Stimulated activated CD8-positive, alpha-beta memory T cell treated with anti-CD3 and anti-CD28 coated beads, Interleukin-15, amount 100 ng/mL, for 24 hours (primary cell): ENCODE data around the gene DKKL1.

Experiments
- DNase-seq: peaks from one replicate; pipeline ENCODE4 v3.0.0-alpha.2; 2020; ENCODE audit warnings: low read depth

Gene DKKL1

GRCh38 chr19:49338023-49338677 is 25.5 kb upstream of the DKKL1 start:
- no peak for DNase-seq

- no peak for DNase-seq
Measured at GRCh38 chr19:49338691-49339300, 24.9 kb upstream of the DKKL1 start.

- DNase-seq, result no peak
Measured at GRCh38 chr19:49339301-49340068, 24.2 kb upstream of the DKKL1 start.

GRCh38 chr19:49340069-49340864 is 23.4 kb upstream of the DKKL1 start:
- no peak for DNase-seq

GRCh38 chr19:49340865-49341718 is 22.6 kb upstream of the DKKL1 start:
- no peak for DNase-seq

GRCh38 chr19:49342291-49342721 is 21.4 kb upstream of the DKKL1 start:
- DNase-seq, result no peak

GRCh38 chr19:49343123-49343522 is 20.6 kb upstream of the DKKL1 start:
- DNase-seq, result no peak

- DNase-seq, result no peak
Measured at GRCh38 chr19:49344505-49345423, 18.9 kb upstream of the DKKL1 start.

GRCh38 chr19:49347191-49347590 is 16.5 kb upstream of the DKKL1 start:
- no peak for DNase-seq

- no peak for DNase-seq
Measured at GRCh38 chr19:49347835-49348234, 15.8 kb upstream of the DKKL1 start.

GRCh38 chr19:49348305-49349189 is 15.1 kb upstream of the DKKL1 start:
- no peak for DNase-seq

GRCh38 chr19:49349567-49349966 is 14.1 kb upstream of the DKKL1 start:
- DNase-seq, result no peak

- no peak for DNase-seq
Measured at GRCh38 chr19:49355909-49356353, 7.7 kb upstream of the DKKL1 start.

GRCh38 chr19:49356382-49356781 is 7.3 kb upstream of the DKKL1 start:
- DNase-seq, result no peak

GRCh38 chr19:49357186-49357585 is 6.5 kb upstream of the DKKL1 start:
- DNase-seq, result no peak

- no peak for DNase-seq
Measured at GRCh38 chr19:49359851-49360820, 3.5 kb upstream of the DKKL1 start.

GRCh38 chr19:49361438-49362047 is 2.1 kb upstream of the DKKL1 start:
- DNase-seq, result no peak
